NT2/D1 (cell line): ENCODE data around the gene FBXL12.

Experiments used
- SUZ12 ChIP-seq: IDR thresholded peaks from 2 replicates; pipeline ENCODE4 v1.6.1; 2011; ENCODE audit not compliant: insufficient read length, insufficient read depth; ENCODE audit errors: extremely low read depth
- YY1 ChIP-seq: IDR thresholded peaks from 2 replicates; pipeline ENCODE4 v1.6.1; 2011; ENCODE audit not compliant: insufficient read length, insufficient read depth
- ZNF274 ChIP-seq: IDR thresholded peaks from 2 replicates; pipeline ENCODE4 v1.6.1; 2011; ENCODE audit warnings: mild to moderate bottlenecking, low read depth, low read length

- TF ChIP-seq ZNF274 (no peak), YY1 (no peak), SUZ12 (no peak)
These were observed 38.3 kb upstream of the FBXL12 start for GRCh38 chr19:9857076-9857721.
